Astrocyte (in vitro differentiated cells and primary cell): ENCODE results near the gene ULK1. TPM values are rescaled to one million over a fixed set of nuclear protein-coding genes. Genes with fewer than 3 reads are reported as not detected.
"Not testable (repeated sequence)": the region's sequence is repeated elsewhere in the genome, so short reads cannot be mapped to it uniquely, and the experiment has no call there.

ENCODE experiments used
- DNase-seq: peaks from one replicate; pipeline ENCODE4 v3.0.0-alpha.2; 2010; ENCODE audit warnings: low read depth
- FAIRE-seq: peaks from 2 replicates; lab custom pipeline; 2011; peaks lifted over from hg19 to GRCh38; lab: Jason Lieb, UNC
- H2AFZ ChIP-seq: 2 replicates; pipeline ENCODE4 v1.6.0; 2012; ENCODE audit warnings: low read depth, low read length, inconsistent platforms
- H3K27ac ChIP-seq: 2 replicates; pipeline ENCODE4 v1.5.1; 2011; ENCODE audit warnings: low read depth, low read length, inconsistent platforms
- H3K27me3 ChIP-seq: 2 replicates; pipeline ENCODE4 v1.6.0; 2011; ENCODE audit warnings: low read length, inconsistent platforms; ENCODE audit not compliant: insufficient read depth
- H3K36me3 ChIP-seq: 2 replicates; pipeline ENCODE4 v1.5.1; 2011; ENCODE audit warnings: low read length, inconsistent platforms; ENCODE audit not compliant: insufficient read depth
- H3K4me1 ChIP-seq: 2 replicates; pipeline ENCODE4 v1.5.1; 2011; ENCODE audit warnings: low read length, inconsistent platforms; ENCODE audit not compliant: insufficient read depth
- H3K4me2 ChIP-seq: 2 replicates; pipeline ENCODE4 v1.6.0; 2012; ENCODE audit warnings: low read length, inconsistent platforms
- H3K4me3 ChIP-seq: 2 replicates; pipeline ENCODE4 v1.5.1; 2011; ENCODE audit warnings: low read depth, mild to moderate bottlenecking, low read length, inconsistent platforms; ENCODE audit not compliant: insufficient read depth
- H3K79me2 ChIP-seq: 2 replicates; pipeline ENCODE4 v1.6.0; 2012; ENCODE audit warnings: mild to moderate bottlenecking, low read length, inconsistent platforms; ENCODE audit not compliant: insufficient read depth
- H3K9ac ChIP-seq: 2 replicates; pipeline ENCODE4 v1.6.0; 2012; ENCODE audit warnings: mild to moderate bottlenecking, low read length, inconsistent platforms
- H3K9me3 ChIP-seq: 2 replicates; pipeline ENCODE4 v1.5.1; 2012; ENCODE audit warnings: low read depth, mild to moderate bottlenecking, low read length, inconsistent platforms; ENCODE audit not compliant: insufficient read depth
- H4K20me1 ChIP-seq: 2 replicates; pipeline ENCODE4 v1.6.0; 2012; ENCODE audit warnings: low read length, inconsistent platforms; ENCODE audit not compliant: insufficient read depth
- H3K27ac Mint-ChIP-seq: one replicate; pipeline ENCODE4 v1.8.0; 2021; ENCODE audit warnings: mild to moderate bottlenecking, mixed read lengths; ENCODE audit not compliant: unreplicated experiment
- H3K27me3 Mint-ChIP-seq: one replicate; pipeline ENCODE4 v1.8.0; 2021; ENCODE audit warnings: low read depth, mixed read lengths; ENCODE audit not compliant: unreplicated experiment
- H3K36me3 Mint-ChIP-seq: one replicate; pipeline ENCODE4 v1.8.0; 2021; ENCODE audit warnings: low read depth, mixed read lengths; ENCODE audit not compliant: unreplicated experiment
- H3K4me1 Mint-ChIP-seq: one replicate; pipeline ENCODE4 v1.8.0; 2021; ENCODE audit warnings: low read depth, mixed read lengths; ENCODE audit not compliant: unreplicated experiment
- H3K4me3 Mint-ChIP-seq: one replicate; pipeline ENCODE4 v1.8.0; 2021; ENCODE audit warnings: mild to moderate bottlenecking, moderate library complexity, mixed read lengths; ENCODE audit not compliant: unreplicated experiment
- H3K9me3 Mint-ChIP-seq: one replicate; pipeline ENCODE4 v1.8.0; 2021; ENCODE audit warnings: mild to moderate bottlenecking, mixed read lengths; ENCODE audit not compliant: unreplicated experiment
- CTCF ChIP-seq: IDR thresholded peaks from 2 replicates; pipeline ENCODE4 v1.5.1; 2011; ENCODE audit warnings: low read depth, mild to moderate bottlenecking, inconsistent platforms, low read length, moderate library complexity; ENCODE audit not compliant: insufficient read depth
- EZH2 ChIP-seq: IDR thresholded peaks from 2 replicates; pipeline ENCODE4 v1.6.1; 2012; ENCODE audit warnings: mild to moderate bottlenecking, low read length, inconsistent platforms; ENCODE audit not compliant: insufficient read depth
- total RNA-seq: library from RNA; stranded (reverse); gene quantifications from 2 replicates; pipeline ENCODE4 v1.2.1, GENCODE V29; 2021

ULK1 gene
- total RNA-seq, 1 donor from 2014 or later: 51.8 TPM

GRCh38 chr12:131959116-131959515 is 64.7 kb downstream of the ULK1 start:
- DNase-seq (no peak), FAIRE-seq (no peak)
- Mint-ChIP-seq H3K36me3 (peaks cover 7% of the 10 kb centered on the region), H3K27ac (peak overlapping the region; percentile 58), H3K9me3 (no peaks in the 10 kb centered on the region), H3K27me3 (no peaks in the 10 kb centered on the region), H3K4me1 (peaks cover 21% of the 10 kb centered on the region), H3K4me3 (no peak overlapping the region)
- Histone ChIP-seq H3K27ac (no peak overlapping the region), H2AFZ (no peak overlapping the region), H3K79me2 (peaks cover 88% of the 10 kb centered on the region), H4K20me1 (peaks cover 83% of the 10 kb centered on the region), H3K4me2 (no peak overlapping the region), H3K9ac (no peak overlapping the region), H3K4me3 (no peak overlapping the region), H3K4me1 (peaks cover 10% of the 10 kb centered on the region), H3K36me3 (peaks cover 8% of the 10 kb centered on the region), H3K9me3 (no peaks in the 10 kb centered on the region), H3K27me3 (no peaks in the 10 kb centered on the region)
- TF ChIP-seq EZH2 (no peak), CTCF (no peak)

- H3K4me1 Mint-ChIP-seq: peaks cover 21% of the 10 kb centered on the region
- FAIRE-seq (no peak), DNase-seq (no peak)
- Histone ChIP-seq H3K36me3 (peaks cover 8% of the 10 kb centered on the region), H3K79me2 (peaks cover 88% of the 10 kb centered on the region), H3K4me2 (no peak overlapping the region), H3K9ac (no peak overlapping the region), H3K27ac (no peak overlapping the region), H3K9me3 (no peaks in the 10 kb centered on the region), H4K20me1 (peaks cover 84% of the 10 kb centered on the region), H3K27me3 (no peaks in the 10 kb centered on the region), H3K4me1 (peaks cover 10% of the 10 kb centered on the region), H2AFZ (no peak overlapping the region), H3K4me3 (no peak overlapping the region)
- H3K36me3 Mint-ChIP-seq: peaks cover 7% of the 10 kb centered on the region
- H3K27me3 Mint-ChIP-seq: no peaks in the 10 kb centered on the region
- H3K4me3 Mint-ChIP-seq: no peak overlapping the region
- H3K9me3 Mint-ChIP-seq: no peaks in the 10 kb centered on the region
- TF ChIP-seq CTCF (no peak), EZH2 (no peak)
- peak overlapping the region; percentile 58 for H3K27ac Mint-ChIP-seq
Measured at GRCh38 chr12:131959641-131960589, 65.5 kb downstream of the ULK1 start.

DNA sequence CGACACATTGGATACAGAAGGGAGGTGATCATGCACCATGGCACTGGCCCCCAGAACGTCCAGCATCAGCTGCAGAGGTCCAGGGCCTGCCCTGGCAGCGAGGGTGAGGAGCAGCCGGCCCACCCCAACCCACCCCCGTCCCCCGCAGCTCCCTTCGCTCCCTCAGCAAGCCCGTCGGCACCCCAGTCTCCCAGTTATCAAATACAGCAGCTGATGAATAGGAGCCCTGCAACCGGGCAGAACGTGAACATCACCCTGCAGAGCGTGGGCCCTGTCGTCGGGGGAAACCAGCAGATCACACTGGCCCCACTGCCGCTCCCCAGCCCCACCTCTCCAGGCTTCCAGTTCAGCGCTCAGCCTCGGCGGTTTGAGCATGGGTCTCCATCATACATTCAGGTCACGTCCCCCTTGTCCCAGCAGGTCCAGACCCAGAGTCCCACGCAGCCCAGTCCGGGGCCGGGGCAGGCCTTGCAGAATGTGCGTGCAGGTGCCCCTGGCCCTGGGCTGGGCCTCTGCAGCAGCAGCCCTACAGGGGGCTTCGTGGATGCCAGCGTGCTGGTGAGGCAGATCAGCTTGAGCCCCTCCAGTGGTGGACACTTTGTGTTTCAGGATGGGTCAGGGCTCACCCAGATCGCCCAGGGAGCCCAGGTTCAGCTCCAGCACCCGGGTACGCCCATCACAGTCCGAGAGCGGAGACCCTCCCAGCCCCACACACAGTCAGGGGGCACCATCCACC is 66.3 kb downstream of the ULK1 start:
- not testable (repeated sequence) for H3K27ac ChIP-seq, FAIRE-seq
- H4K20me1 ChIP-seq: peaks cover 83% of the 10 kb centered on the region

GRCh38 chr12:131961328-131961727 is 66.9 kb downstream of the ULK1 start:
- peaks cover 13% of the 10 kb centered on the region for H3K4me1 Mint-ChIP-seq
- DNase-seq: not testable (repeated sequence)

More for the DNA sequence above, 66.3 kb downstream of the ULK1 start:
- H3K4me1 Mint-ChIP-seq: peaks cover 18% of the 10 kb centered on the region
- not testable (repeated sequence) for H3K36me3 ChIP-seq, H3K4me1 ChIP-seq, H3K36me3 Mint-ChIP-seq, H3K4me3 Mint-ChIP-seq, H3K9ac ChIP-seq, H3K27me3 ChIP-seq, H3K4me2 ChIP-seq, H2AFZ ChIP-seq, H3K4me3 ChIP-seq, H3K27me3 Mint-ChIP-seq, H3K27ac Mint-ChIP-seq, H3K9me3 Mint-ChIP-seq, DNase-seq, H3K9me3 ChIP-seq
- H3K79me2 ChIP-seq: peaks cover 88% of the 10 kb centered on the region

More at GRCh38 chr12:131961328-131961727, 66.9 kb downstream of the ULK1 start:
- H3K36me3 ChIP-seq, H3K36me3 Mint-ChIP-seq, H3K4me3 Mint-ChIP-seq, H2AFZ ChIP-seq, H3K4me2 ChIP-seq, FAIRE-seq, H3K9me3 Mint-ChIP-seq, H3K9me3 ChIP-seq, H3K9ac ChIP-seq, H3K27ac ChIP-seq, H3K4me3 ChIP-seq, H3K27me3 ChIP-seq, H3K27ac Mint-ChIP-seq, H3K27me3 Mint-ChIP-seq, H3K4me1 ChIP-seq: not testable (repeated sequence)
- Histone ChIP-seq H4K20me1 (peaks cover 83% of the 10 kb centered on the region), H3K79me2 (peaks cover 88% of the 10 kb centered on the region)
